K562 (cell line): ENCODE measurements around the gene COL21A1. TPM values are rescaled to one million over a fixed set of nuclear protein-coding genes. Genes with fewer than 3 reads are reported as not detected.

Experiments used
- ATAC-seq: fragments of 200-7000 bp; cut with Tn5 transposase; 3 replicates; pipeline ENCODE4 v1.9.1; 2020; ENCODE audit warnings: moderate library complexity
- BruUV-seq: library from RNA; stranded (reverse); fragments of 400-500 nt; replicated peaks from 2 replicates; lab custom pipeline; 2021; lab: Mats Ljungman, UMichigan
- CTCF ChIA-PET: fragments of 300-600 bp; formaldehyde crosslinking; extraction: SDS; loops from one replicate; lab custom pipeline; 2021; ENCODE audit warnings: low intra/inter-chr PET ratio; lab: Yijun Ruan, JAX
- POLR2A ChIA-PET: fragments of 300-600, 350-650 bp; sonication (Branson Sonifier 250); formaldehyde crosslinking; extraction: SDS; loops from one replicate; lab custom pipeline; 2021; ENCODE audit warnings: antibody characterized with exemption, inconsistent platforms; lab: Yijun Ruan, JAX
- DNase-seq, 4 experiments: peaks; one replicate each; pipeline versions ENCODE4 v3.0.0 to v3.0.0-alpha.2; 2011 to 2018; ENCODE audit warnings: low spot score in 3 of 4, mixed read lengths in 3 of 4; ENCODE audit errors: extremely low read depth in 1 of 4
- FAIRE-seq: peaks from 2 replicates; lab custom pipeline; 2011; peaks lifted over from hg19 to GRCh38; lab: Jason Lieb, UNC
- H2AFZ ChIP-seq: 2 replicates; pipeline ENCODE4 v1.6.0; 2011; ENCODE audit warnings: low read depth, low read length, control low read depth, inconsistent platforms
- H3K27ac ChIP-seq: fragments of 200-600 bp; 3 replicates; pipeline ENCODE4 v1.8.0; 2011; ENCODE audit warnings: low read depth, mild to moderate bottlenecking, control low read depth, inconsistent platforms, low read length, moderate library complexity, mixed read lengths; ENCODE audit errors: extremely low read depth
- H3K27me3 ChIP-seq, 2 experiments: fragments of 300-600 bp in 1 of 2; 2 replicates in 1 of 2; 3 replicates in 1 of 2; pipeline versions ENCODE4 v1.6.0 to v1.8.0; 2011; ENCODE audit warnings: inconsistent platforms in 2 of 2, low read length in 2 of 2, mild to moderate bottlenecking in 1 of 2, mixed read lengths in 1 of 2, moderate library complexity in 1 of 2; ENCODE audit not compliant: control insufficient read depth in 2 of 2, insufficient read depth in 2 of 2
- H3K36me3 ChIP-seq: fragments of 300-600 bp; 3 replicates; pipeline ENCODE4 v1.8.0; 2011; ENCODE audit warnings: mild to moderate bottlenecking, low read length, inconsistent platforms; ENCODE audit not compliant: control insufficient read depth, insufficient read depth
- H3K4me1 ChIP-seq, 2 experiments: fragments of 200-600 bp in 1 of 2; replicated peaks in 1 of 2; 2 replicates in 1 of 2; 3 replicates in 1 of 2; pipeline versions ENCODE4 v1.5.1 to v1.8.0; 2011; ENCODE audit warnings: inconsistent platforms in 2 of 2, low read length in 2 of 2, mild to moderate bottlenecking in 1 of 2, mixed read lengths in 1 of 2, moderate library complexity in 1 of 2; ENCODE audit not compliant: control insufficient read depth in 2 of 2, insufficient read depth in 2 of 2
- H3K4me2 ChIP-seq: 2 replicates; pipeline ENCODE4 v1.6.1; 2011; ENCODE audit warnings: low read length, control low read depth, inconsistent platforms, mixed read lengths; ENCODE audit not compliant: insufficient read depth
- H3K4me3 ChIP-seq: fragments of 200-600 bp; sonication (generic), shearing (Covaris generic); 2 replicates; pipeline ENCODE4 v1.5.1; 2016; ENCODE audit warnings: control low read depth, inconsistent platforms
- H3K79me2 ChIP-seq: fragments of 200-600 bp; 3 replicates; pipeline ENCODE4 v1.8.0; 2011; ENCODE audit warnings: low read length, inconsistent platforms; ENCODE audit not compliant: control insufficient read depth, insufficient read depth
- H3K9ac ChIP-seq, 2 experiments: 2 replicates each; pipeline versions ENCODE4 v1.6.0 to v1.6.1; 2011; ENCODE audit warnings: low read depth in 2 of 2, low read length in 2 of 2, control low read depth in 1 of 2, inconsistent platforms in 1 of 2, mild to moderate bottlenecking in 1 of 2, mixed read lengths in 1 of 2; ENCODE audit not compliant: insufficient read depth in 1 of 2
- H3K9me1 ChIP-seq: one replicate; pipeline ENCODE4 v1.6.0; 2011; ENCODE audit warnings: inconsistent platforms, mild to moderate bottlenecking, low read length, moderate library complexity; ENCODE audit not compliant: control insufficient read depth, insufficient read depth
- H3K9me3 ChIP-seq: replicated peaks from 2 replicates; pipeline ENCODE4 v1.5.1; 2011; ENCODE audit warnings: low read depth, low read length, inconsistent platforms; ENCODE audit not compliant: control insufficient read depth, insufficient read depth
- H4K20me1 ChIP-seq: replicated peaks from 2 replicates; pipeline ENCODE4 v1.6.1; 2011; ENCODE audit warnings: low read length, inconsistent platforms, mixed read lengths; ENCODE audit not compliant: control insufficient read depth, insufficient read depth
- FOXK2 ChIP-seq, 2 experiments: fragments of 450-650 bp; IDR thresholded peaks in 1 of 2; conservative IDR thresholded peaks in 1 of 2; 2 replicates each; pipeline ENCODE4 v1.6.1; 2016; ENCODE audit warnings: low read depth in 2 of 2, mild to moderate bottlenecking in 1 of 2
- GTF2F1 ChIP-seq: IDR thresholded peaks from 2 replicates; pipeline ENCODE4 v1.6.1; 2011; ENCODE audit warnings: low read depth, low read length, improper control_type of control experiment
- MYBL2 ChIP-seq, 2 experiments: fragments of 450-650 bp in 1 of 2; sonication (generic) in 1 of 2; formaldehyde crosslinking in 1 of 2; IDR thresholded peaks; 2 replicates each; pipeline versions ENCODE4 v1.6.1 to v1.8.1; 2017 to 2022; ENCODE audit warnings: borderline replicate concordance in 1 of 2, inconsistent platforms in 1 of 2, low read depth in 1 of 2, mild to moderate bottlenecking in 1 of 2, missing genetic modification reagents in 1 of 2, moderate library complexity in 1 of 2
- MYC ChIP-seq, 2 experiments: fragments of 250-450 bp in 1 of 2; sonication (Bioruptor Pico) in 1 of 2; IDR thresholded peaks; 2 replicates each; pipeline versions ENCODE4 v1.5.1 to v1.6.1; 2012 to 2021; ENCODE audit warnings: low read depth in 2 of 2, borderline replicate concordance in 1 of 2, improper control_type of control experiment in 1 of 2, low read length in 1 of 2, mild to moderate bottlenecking in 1 of 2, moderate library complexity in 1 of 2
- POLR2B ChIP-seq: fragments of 450-650 bp; IDR thresholded peaks from 2 replicates; pipeline ENCODE4 v1.6.1; 2018; ENCODE audit warnings: low read depth; ENCODE audit not compliant: partially characterized antibody
- PRMT5 ChIP-seq: sonication (generic); formaldehyde crosslinking; IDR thresholded peaks from 2 replicates; pipeline ENCODE4 v1.5.0; 2020; ENCODE audit warnings: missing genetic modification reagents
- RHOXF2B ChIP-seq: fragments of 250-450 bp; sonication (Bioruptor Pico); conservative IDR thresholded peaks from 2 replicates; pipeline ENCODE4 v1.5.1; 2021
- SMARCB1 ChIP-seq: IDR thresholded peaks from 2 replicates; pipeline ENCODE4 v1.6.1; 2011; ENCODE audit warnings: improper control_type of control experiment, low read depth; ENCODE audit not compliant: insufficient read length
- ZBTB33 ChIP-seq: sonication (generic); formaldehyde crosslinking; IDR thresholded peaks from 2 replicates; pipeline ENCODE4 v1.8.1; 2023; ENCODE audit warnings: mild to moderate bottlenecking, missing genetic modification reagents
- ZBTB7A ChIP-seq: IDR thresholded peaks from 2 replicates; pipeline ENCODE4 v1.6.1; 2011; ENCODE audit warnings: low read depth, mild to moderate bottlenecking, low read length, moderate library complexity, borderline replicate concordance; ENCODE audit not compliant: control insufficient read depth
- ZNF318 ChIP-seq, 2 experiments: fragments of 450-650 bp; IDR thresholded peaks; 2 replicates each; pipeline ENCODE4 v1.6.1; 2016; ENCODE audit warnings: mild to moderate bottlenecking in 2 of 2, borderline replicate concordance in 1 of 2, low read depth in 1 of 2, moderate library complexity in 1 of 2
- WGBS: fragments of 100-300 bp; shearing (Covaris generic); methylation state at CpG from one replicate; pipeline ENCODE4 v1.1.6; 2016; ENCODE audit warnings: low coverage, mixed read lengths; ENCODE audit not compliant: insufficient coverage; ENCODE audit errors: missing lambda C conversion rate; 5-methylcytosine and 5-hydroxymethylcytosine counted together
- in situ Hi-C: fragments of 300-500 bp; cut with MboI; formaldehyde crosslinking; loops from 4 replicates; pipeline ENCODE4 v1.15.0; 2018; ENCODE audit warnings: inconsistent platforms, mixed read lengths
- intact Hi-C: fragments of 100-400 bp; cut with micrococcal nuclease; formaldehyde crosslinking; loops from 2 replicates; pipeline ENCODE4 v1.14.2; 2022
- polyA plus RNA-seq, 8 experiments: library from polyadenylated mRNA; depleted of rRNA in 4 of 8; stranded (reverse) in 5 of 8; unstranded in 3 of 8; fragments of >200 nt; fragmentation: Nextera tagmentation in 2 of 8; fragmentation: Illumina TruSeq in 1 of 8; extraction: Ambion mirVana in 2 of 8; extraction: Trizol in 1 of 8; gene quantifications; 2 replicates each; pipeline versions ENCODE4 v1.2.1 to v1.2.3, GENCODE V29; 2011 to 2014; ENCODE audit warnings: inconsistent platforms in 1 of 8, missing spikeins in 1 of 8
- total RNA-seq, 7 experiments: library from RNA; depleted of rRNA in 6 of 7; stranded (reverse); fragments of >200 nt in 6 of 7; fragmentation: Illumina TruSeq in 2 of 7; extraction: Trizol in 2 of 7; gene quantifications; 2 replicates each; pipeline versions ENCODE4 v1.2.1 to v1.2.3, GENCODE V29; 2011 to 2021; ENCODE audit warnings: low replicate concordance in 1 of 7

The COL21A1 gene
- total and polyA plus RNA-seq, 9 of the 15 experiments (the other 6 are each of a cell fraction or from before 2014, with no cell fraction given), result 0.03 to 0.76 (median 0.25) TPM

GRCh38 chr6:56245903-56246351, 1.5 kb downstream of the COL21A1 start:
- Histone ChIP-seq H3K4me1 (no peaks in the 10 kb centered on the region), H2AFZ (no peak overlapping the region), H3K9me3 (no peaks in the 10 kb centered on the region), H3K27me3 (no peaks in the 10 kb centered on the region), H3K9ac (no peak overlapping the region), H3K9me1 (no peaks in the 10 kb centered on the region), H3K27ac (no peak overlapping the region), H3K36me3 (no peaks in the 10 kb centered on the region), H4K20me1 (no peaks in the 10 kb centered on the region), H3K4me3 (no peak overlapping the region), H3K79me2 (no peaks in the 10 kb centered on the region), H3K4me2 (no peak overlapping the region)
- ChIA-PET POLR2A (no interaction called here), CTCF (no interaction called here)
- in situ Hi-C loops, result no loop called here
- DNase-seq (no peak), FAIRE-seq (no peak), ATAC-seq (no peak)
- 0% methylated on average over 2 of the region's 2 CpGs for WGBS
- intact Hi-C loops, result no loop called here
- no TSS peak for BruUV-seq
- no peak for TF ChIP-seq RHOXF2B (CRISPR knock-in tag)
- no peak for TF ChIP-seq GTF2F1
- TF ChIP-seq FOXK2 (conservative IDR thresholded peaks at IDR 0.05 in 1 of 2, IDR thresholded peaks at IDR 0.05 in 1 of 2; ENCODE audit: low read depth in 2 of 2), result no peak
- no peak for TF ChIP-seq ZNF318 (IDR thresholded peaks at IDR 0.05; ENCODE audit: borderline replicate concordance in 1 of 2, low read depth in 1 of 2)
- TF ChIP-seq MYC (IDR thresholded peaks at IDR 0.05; ENCODE audit: low read depth, low read length), result no peak
- no peak for TF ChIP-seq MYC (CRISPR knock-in tag; IDR thresholded peaks at IDR 0.05; ENCODE audit: borderline replicate concordance, low read depth)
- no peak for TF ChIP-seq POLR2B
- no peak for TF ChIP-seq ZBTB33 (CRISPR knock-in tag)
- no peak for TF ChIP-seq MYBL2 (IDR thresholded peaks at IDR 0.05; ENCODE audit: low read depth)
- TF ChIP-seq MYBL2 (CRISPR knock-in tag; IDR thresholded peaks at IDR 0.05; ENCODE audit: borderline replicate concordance), result no peak
- no peak for TF ChIP-seq SMARCB1
- TF ChIP-seq PRMT5 (CRISPR knock-in tag), result no peak
- TF ChIP-seq ZBTB7A, result no peak
